Activated naive CD4-positive, alpha-beta T cell treated with anti-CD3 and anti-CD28 coated beads, Interleukin-2, amount 50 U/mL, for 72 hours (primary cell): ENCODE results near the gene CADPS. TPM values are rescaled to one million over a fixed set of nuclear protein-coding genes. Genes with fewer than 3 reads are reported as not detected.

Experiments used
- ATAC-seq, 2 donors: fragments of 150-1000 bp; cut with Tn5 transposase; 2 replicates each; pipeline ENCODE4 v1.10.0; 2021; ENCODE audit warnings: mild to moderate bottlenecking in 2 of 2, moderate library complexity in 2 of 2
- DNase-seq, 2 donors: peaks; one replicate each; pipeline ENCODE4 v3.0.0; 2021 to 2022; ENCODE audit warnings: low spot score in 2 of 2
- H3K27ac Mint-ChIP-seq, 2 donors: one replicate each; pipeline ENCODE4 v1.8.0; 2022; ENCODE audit warnings: mild to moderate bottlenecking in 2 of 2, mixed read lengths in 2 of 2
- H3K36me3 Mint-ChIP-seq, 2 donors: one replicate each; pipeline ENCODE4 v1.8.0; 2022; ENCODE audit warnings: mixed read lengths in 2 of 2
- H3K9me3 Mint-ChIP-seq, 2 donors: one replicate each; pipeline ENCODE4 v1.8.0; 2022; ENCODE audit warnings: mixed read lengths in 2 of 2
- total RNA-seq, 2 donors: library from RNA; stranded (reverse); gene quantifications; one replicate each; pipeline ENCODE4 v1.2.3, GENCODE V29; 2022

Gene CADPS
- total RNA-seq, 2 donors from 2014 or later, result not detected

DNA sequence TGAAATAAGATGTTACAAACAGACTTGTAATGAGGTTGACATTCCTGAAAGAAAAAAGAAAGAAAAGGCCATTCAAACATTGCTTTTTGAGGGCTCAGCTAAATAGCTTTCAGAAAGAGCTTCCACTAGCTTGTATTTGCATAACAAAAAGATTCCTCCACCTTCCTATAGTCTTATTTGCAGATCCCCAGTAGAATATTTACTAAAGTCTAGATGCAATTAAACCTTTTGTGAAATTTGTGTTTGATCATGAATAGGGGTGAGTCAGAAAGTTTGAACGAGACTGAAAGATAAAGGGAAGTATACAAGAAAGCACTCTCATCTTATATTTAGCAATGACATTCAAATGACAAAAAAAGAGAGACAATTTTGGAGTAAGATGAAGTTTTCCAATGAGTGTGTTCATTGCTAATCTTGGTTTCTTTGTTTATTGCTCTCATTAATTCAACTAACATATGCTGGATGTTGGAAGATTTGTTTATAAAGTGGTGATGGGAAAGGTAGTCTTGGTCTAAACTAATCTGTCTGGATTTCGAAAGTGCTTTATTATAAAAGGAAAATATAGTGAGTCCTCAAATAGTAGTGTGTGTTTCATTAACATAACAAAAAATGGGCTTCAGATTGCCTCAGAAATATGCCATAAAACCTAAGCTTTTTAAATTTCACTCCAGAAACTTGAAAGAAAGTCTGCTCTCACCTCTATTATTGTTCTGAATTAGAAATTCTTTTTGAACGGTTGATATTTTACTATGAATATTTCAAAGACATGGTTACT, 9.1 kb upstream of the CADPS start:
- H3K36me3 Mint-ChIP-seq, result peaks cover 0 to 1% of the 10 kb centered on the region in 2 donors
- DNase-seq, result no peak
- H3K9me3 Mint-ChIP-seq, result peaks cover 6 to 9% of the 10 kb centered on the region in 2 donors
- no peak overlapping the region for H3K27ac Mint-ChIP-seq
- no peak for ATAC-seq

DNA sequence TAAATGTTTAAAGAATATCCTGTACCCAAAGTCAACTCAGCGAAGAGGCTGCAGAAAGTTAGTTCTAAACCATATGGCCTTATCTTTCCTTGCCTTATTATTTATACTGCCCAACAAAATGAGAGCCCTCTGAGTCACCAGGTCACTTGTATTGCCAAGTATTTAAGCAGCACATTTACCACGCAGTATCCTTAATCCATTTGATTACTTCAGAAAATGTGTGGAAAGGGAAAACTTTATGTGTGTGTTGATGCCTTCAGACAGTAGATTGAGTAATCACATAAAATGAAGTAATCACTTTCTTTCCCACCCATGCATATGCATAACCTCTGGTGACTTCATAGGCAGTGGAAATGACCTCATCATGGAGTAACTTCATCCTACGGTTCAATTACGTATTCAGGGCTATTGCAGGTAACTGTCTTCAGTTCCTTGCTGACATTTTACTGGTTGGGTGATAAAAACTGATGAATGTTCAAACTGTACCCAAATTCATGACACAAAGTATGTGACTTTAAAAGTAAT, 7.5 kb upstream of the CADPS start:
- ATAC-seq (no peak), DNase-seq (no peak)
- Mint-ChIP-seq H3K27ac (no peak overlapping the region), H3K36me3 (no peaks in the 10 kb centered on the region), H3K9me3 (peaks cover 4 to 5% of the 10 kb centered on the region in 2 donors)

DNA sequence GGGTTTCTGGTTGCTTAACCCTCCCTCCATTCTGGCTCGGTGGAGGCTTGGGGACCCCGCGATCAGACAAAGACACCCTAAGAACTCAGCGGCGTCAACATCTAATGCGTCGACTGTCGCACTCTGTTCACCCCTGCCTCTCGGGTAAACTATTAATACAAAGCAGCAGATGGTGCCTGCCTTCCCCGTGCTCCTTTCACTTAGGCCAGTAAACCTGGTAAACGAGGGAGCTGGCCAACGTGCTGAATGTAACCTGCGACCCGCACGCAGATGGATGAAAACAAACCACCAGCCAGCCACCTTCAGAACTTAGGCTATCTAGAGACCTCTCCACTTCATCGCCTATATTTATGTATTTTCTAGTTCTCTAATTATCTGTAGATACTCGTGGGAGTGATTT, 848 bp upstream of the CADPS start:
- Mint-ChIP-seq H3K36me3 (peaks cover 5 to 24% of the 10 kb centered on the region in 2 donors), H3K9me3 (peaks cover 6 to 13% of the 10 kb centered on the region in 2 donors), H3K27ac (no peak overlapping the region)
- DNase-seq (no peak), ATAC-seq (no peak)

DNA sequence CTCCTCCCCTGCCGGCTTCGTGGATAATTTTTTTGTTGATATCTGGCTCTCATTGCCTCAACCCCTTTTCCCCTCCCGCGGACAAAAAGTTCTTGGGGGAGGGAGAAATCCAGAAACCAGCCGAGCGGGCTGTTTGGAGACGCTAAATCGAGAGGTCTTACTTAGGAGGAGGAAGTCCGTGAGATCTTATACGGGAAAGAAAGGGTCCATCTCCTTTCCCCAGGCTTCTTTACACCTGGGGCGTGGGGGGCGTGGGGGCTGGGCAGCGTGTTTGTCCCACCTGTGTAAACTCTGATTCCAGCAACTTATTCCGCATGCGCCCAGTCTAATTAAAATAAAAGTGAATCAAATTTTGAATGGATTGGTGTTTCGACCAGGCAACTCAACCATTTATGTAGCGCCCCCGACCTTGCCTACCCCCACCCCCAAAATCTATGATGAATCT, 364 bp upstream of the CADPS start:
- no peak overlapping the region for H3K27ac Mint-ChIP-seq
- H3K9me3 Mint-ChIP-seq, result peaks cover 6 to 13% of the 10 kb centered on the region in 2 donors
- peaks cover 5 to 24% of the 10 kb centered on the region in 2 donors for H3K36me3 Mint-ChIP-seq
- ATAC-seq (no peak), DNase-seq (no peak)

DNA sequence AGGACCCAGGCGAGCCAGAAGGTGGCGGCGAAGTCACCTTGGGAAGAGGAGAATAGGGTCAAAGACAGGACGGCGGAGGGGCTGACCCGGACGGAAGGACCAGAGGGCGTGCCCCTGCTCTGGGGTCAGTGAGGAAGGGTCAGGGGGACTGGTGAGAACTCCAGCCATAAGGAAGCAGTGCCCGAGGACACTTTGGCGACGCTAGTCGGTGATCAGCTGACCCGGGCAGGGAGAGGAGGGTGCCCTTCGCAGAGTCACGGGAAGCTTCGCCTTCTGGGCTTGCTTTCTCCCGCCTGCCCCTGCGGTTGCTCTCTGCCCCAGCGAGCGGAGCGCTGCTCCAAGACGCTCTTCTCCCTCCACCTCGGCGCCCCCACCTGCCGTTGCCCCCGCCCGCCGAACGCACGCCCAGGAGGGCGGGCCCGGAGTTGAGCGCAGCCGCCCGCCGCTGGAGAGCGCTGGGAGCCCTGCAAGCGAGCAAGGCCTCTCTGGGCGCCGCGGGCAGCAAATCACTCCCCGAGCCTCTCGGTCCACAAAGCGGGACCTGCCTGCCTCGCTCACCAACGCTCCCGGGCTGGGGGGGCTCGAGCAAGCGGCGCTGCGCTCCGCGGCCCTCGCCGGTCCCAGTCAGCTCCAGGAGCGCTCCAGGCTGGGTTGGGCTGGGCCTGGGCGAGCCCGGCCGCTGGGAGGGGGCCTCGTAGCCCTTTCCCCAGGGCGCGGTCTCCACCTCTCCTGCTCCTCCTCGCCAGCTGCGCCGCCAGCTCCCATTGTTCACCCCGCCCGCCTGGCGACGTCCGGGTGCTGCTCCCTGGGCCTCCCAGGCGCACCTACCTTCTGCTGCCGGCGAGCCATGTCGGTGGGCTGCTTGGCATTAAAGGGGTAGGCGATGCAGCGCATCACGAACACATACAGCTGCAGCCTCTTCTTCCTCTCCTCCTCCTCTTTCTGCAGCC, 1.2 kb downstream of the CADPS start:
- H3K36me3 Mint-ChIP-seq, result peaks cover 5 to 24% of the 10 kb centered on the region in 2 donors
- no peak for DNase-seq
- H3K27ac Mint-ChIP-seq, result peak overlapping the region in 1 of 2 donors; percentile 79
- ATAC-seq, result no peak
- peaks cover 6 to 20% of the 10 kb centered on the region in 2 donors for H3K9me3 Mint-ChIP-seq

DNA sequence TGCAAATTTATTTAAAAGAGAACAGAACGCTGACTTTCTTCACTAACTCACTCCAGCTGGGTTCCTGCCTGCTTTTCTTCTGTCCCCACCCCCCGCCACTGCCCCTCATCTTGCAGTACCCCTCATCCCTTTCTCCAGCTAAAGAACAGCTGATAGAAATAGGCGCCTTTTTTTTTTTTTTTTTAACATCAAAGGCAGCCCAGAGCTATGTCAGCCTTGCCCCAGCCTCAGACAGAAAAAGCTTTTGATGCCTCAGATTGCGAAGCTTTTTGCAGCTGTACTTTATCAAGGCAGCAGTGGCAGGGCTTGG, 1.8 kb downstream of the CADPS start:
- DNase-seq, result no peak
- H3K9me3 Mint-ChIP-seq, result peaks cover 6 to 20% of the 10 kb centered on the region in 2 donors
- peak overlapping the region in 1 of 2 donors; percentile 79 for H3K27ac Mint-ChIP-seq
- ATAC-seq, result no peak
- peaks cover 5 to 24% of the 10 kb centered on the region in 2 donors for H3K36me3 Mint-ChIP-seq

DNA sequence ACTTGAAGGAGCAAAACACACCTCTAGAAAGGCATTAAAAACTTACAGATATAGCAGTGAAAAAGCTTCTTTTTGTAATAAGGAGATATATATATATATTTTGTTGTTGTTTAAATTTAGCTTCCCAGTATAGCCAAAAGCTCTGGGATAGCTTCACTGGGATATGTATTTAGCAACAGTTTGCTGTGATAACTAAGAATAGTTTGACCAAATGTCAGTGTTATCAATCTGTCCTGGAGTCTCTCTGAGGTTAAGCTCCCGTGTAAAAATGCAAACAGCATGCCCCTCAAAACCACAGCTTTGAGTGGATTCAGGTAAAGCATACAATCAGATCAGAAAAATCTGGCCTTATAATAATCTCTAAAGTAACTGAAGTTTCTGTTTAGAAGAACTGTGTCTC, 2.9 kb downstream of the CADPS start:
- DNase-seq (no peak), ATAC-seq (no peak)
- H3K27ac Mint-ChIP-seq, result no peak overlapping the region
- H3K9me3 Mint-ChIP-seq, result peaks cover 6 to 24% of the 10 kb centered on the region in 2 donors
- peaks cover 5 to 24% of the 10 kb centered on the region in 2 donors for H3K36me3 Mint-ChIP-seq

DNA sequence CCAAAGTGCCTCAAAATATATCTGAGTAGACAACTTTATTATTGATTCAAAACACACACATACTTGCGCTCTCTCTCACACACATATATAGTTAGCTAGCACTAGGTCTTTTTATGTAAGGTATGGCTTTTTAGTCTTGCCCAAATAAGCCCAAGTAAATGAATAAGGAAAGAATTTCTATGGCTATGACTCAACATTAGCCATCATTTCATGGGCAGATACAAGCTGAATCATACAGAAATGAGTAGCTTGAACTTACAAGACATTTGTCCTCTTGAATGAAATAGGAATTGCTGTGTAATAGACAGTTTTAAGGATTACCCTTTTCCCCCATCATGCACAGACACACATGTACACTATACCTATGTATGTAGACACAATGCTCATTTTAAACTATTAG, 4.9 kb downstream of the CADPS start:
- peaks cover 0 to 6% of the 10 kb centered on the region in 2 donors for H3K36me3 Mint-ChIP-seq
- H3K9me3 Mint-ChIP-seq, result peaks cover 0 to 10% of the 10 kb centered on the region in 2 donors
- DNase-seq, result no peak
- no peak overlapping the region for H3K27ac Mint-ChIP-seq
- ATAC-seq, result no peak

DNA sequence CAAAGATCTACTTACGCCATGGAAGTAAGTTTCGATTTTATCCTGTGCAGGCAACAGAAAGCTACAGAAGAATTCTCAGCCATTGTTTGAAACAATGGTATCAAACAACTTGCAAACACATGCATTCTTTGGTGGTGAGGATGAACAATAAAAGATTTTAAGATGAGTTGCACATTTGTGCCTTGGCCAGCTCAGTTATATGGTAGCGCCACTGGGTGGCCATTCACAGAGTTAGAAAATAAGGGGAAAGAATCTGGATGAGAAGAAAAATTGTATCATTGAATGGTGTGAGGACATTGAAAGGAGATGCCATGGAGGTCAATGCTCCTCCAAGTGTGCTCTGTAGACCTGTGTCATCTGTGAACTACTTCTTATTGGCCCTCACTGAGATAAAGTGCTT, 11.6 kb downstream of the CADPS start:
- DNase-seq (no peak), ATAC-seq (no peak)
- H3K9me3 Mint-ChIP-seq, result peaks cover 0 to 9% of the 10 kb centered on the region in 2 donors
- no peak overlapping the region for H3K27ac Mint-ChIP-seq
- H3K36me3 Mint-ChIP-seq, result no peaks in the 10 kb centered on the region

DNA sequence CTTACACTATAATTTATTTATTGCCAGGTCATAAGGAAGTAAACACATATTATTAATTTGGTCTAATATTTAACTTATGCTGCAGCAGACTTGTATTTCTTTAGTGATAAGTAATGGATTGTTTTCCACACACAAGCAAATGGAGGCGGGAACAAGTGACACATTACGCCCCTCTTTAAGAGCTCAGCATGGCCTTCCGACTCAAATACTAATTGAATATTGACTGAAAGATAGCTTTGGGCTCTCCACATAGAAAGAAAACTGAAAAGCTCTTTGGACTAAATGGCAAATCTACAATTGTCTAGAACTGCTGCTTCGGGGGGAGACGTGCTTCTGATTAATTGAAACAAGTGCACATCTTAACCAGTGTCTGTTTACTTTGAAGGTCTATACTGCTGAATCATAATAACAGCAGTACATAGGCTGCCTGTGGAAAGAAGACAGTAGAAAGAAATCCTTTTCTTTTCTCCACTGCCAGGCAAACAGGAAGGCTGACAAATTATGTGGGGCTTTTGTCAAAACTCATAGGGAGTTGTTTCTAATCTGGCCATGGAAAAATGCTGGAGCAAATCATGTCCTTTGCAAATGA, 15.9 kb downstream of the CADPS start:
- ATAC-seq, result no peak
- peaks cover 0 to 6% of the 10 kb centered on the region in 2 donors for H3K9me3 Mint-ChIP-seq
- DNase-seq, result no peak
- H3K27ac Mint-ChIP-seq, result no peak overlapping the region
- H3K36me3 Mint-ChIP-seq, result no peaks in the 10 kb centered on the region

DNA sequence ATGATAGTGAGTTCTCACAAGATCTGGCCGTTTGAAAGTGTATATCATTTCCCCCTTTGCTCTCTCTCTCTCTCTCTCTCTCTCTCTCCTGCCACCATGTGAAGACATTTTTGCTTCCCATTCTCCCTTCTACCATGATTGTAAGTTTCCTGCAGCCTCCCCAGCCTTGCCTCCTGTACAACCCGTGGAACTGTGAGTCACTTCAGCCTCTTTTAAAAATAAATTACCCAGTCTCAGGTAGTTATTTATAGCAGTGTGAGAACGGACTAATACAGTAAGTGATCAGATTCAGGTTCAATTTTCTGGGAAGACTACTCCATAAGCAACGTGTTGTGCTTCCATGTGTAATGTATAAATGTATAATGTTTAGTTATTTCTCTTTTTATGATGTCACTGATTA, 29.2 kb downstream of the CADPS start:
- ATAC-seq (no peak), DNase-seq (no peak)
- H3K9me3 Mint-ChIP-seq, result peaks cover 6% of the 10 kb centered on the region in 2 donors
- no peak overlapping the region for H3K27ac Mint-ChIP-seq
- H3K36me3 Mint-ChIP-seq, result no peaks in the 10 kb centered on the region

DNA sequence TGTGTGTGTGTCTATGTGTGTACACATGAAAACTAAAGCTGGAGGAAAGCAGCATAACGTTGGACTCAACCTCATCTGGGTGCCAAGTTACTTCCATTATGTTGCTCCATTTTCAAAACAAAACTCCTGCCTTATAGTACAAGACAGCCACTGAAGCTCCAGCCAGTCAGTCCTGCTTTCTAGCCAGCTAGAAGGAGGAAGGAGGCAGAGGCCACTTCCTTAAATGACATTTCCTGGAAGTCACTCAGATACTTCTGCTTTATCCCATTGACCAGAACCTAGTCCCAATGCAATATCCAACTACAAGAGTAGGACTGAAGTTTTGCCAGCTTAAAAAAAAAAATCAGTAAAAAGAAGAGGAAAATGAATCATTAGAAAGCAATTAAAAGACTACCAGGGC, 31.7 kb downstream of the CADPS start:
- Mint-ChIP-seq H3K27ac (no peak overlapping the region), H3K36me3 (peaks cover 0 to 8% of the 10 kb centered on the region in 2 donors), H3K9me3 (peaks cover 11 to 13% of the 10 kb centered on the region in 2 donors)
- DNase-seq, result no peak
- no peak for ATAC-seq

DNA sequence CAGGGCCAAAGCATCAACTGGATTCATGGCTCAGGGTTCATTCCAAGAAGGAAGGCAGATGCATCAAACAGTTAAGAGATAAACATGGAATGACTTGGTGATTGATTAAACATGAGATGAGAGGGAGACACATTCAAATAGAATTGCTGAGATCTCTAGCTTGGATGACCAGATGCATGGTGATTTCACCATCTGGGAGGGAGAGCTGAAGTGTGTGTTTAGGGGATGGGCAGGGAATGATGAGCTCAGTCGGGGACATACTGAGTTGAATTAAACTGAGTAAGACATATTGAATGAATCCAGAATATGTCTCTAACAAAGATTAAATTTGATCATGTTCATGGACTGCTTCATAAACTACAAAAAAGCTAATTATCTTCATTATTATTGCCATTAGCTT, 35.5 kb downstream of the CADPS start:
- Mint-ChIP-seq H3K9me3 (peaks cover 5 to 7% of the 10 kb centered on the region in 2 donors), H3K27ac (no peak overlapping the region), H3K36me3 (peaks cover 0 to 8% of the 10 kb centered on the region in 2 donors)
- ATAC-seq, result no peak
- no peak for DNase-seq

DNA sequence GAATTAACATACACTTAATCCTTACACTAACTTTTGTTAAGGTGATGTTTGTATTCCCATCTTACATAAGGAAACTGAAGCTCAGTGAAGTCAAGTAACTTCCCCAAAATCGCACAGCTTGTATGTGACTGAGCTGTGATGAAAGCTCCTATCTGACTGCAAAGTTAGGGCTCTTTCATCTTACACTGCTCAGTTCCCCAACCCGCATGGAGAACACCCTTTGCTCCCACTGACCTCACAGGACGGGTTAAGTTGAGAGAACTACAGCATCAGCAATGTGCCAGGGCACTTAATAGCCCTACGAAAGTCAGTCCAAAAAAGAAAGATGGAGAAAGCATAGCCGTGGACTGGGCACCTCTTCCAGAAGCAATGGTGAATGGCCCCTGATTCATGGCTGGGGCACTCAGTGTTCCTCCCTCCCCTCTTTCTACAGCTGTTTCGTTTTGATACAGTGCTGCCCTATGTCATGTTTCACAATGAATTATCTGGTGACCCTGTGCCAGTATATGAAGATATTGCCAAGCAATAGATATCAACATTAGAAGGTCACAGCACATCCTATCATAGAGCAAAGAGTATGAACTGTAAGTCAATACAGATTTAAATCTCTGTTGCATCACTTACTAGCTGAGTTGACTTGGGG, 38.0 kb downstream of the CADPS start:
- Mint-ChIP-seq H3K36me3 (peaks cover 0 to 8% of the 10 kb centered on the region in 2 donors), H3K27ac (no peak overlapping the region), H3K9me3 (peaks cover 5 to 8% of the 10 kb centered on the region in 2 donors)
- DNase-seq (no peak), ATAC-seq (no peak)

DNA sequence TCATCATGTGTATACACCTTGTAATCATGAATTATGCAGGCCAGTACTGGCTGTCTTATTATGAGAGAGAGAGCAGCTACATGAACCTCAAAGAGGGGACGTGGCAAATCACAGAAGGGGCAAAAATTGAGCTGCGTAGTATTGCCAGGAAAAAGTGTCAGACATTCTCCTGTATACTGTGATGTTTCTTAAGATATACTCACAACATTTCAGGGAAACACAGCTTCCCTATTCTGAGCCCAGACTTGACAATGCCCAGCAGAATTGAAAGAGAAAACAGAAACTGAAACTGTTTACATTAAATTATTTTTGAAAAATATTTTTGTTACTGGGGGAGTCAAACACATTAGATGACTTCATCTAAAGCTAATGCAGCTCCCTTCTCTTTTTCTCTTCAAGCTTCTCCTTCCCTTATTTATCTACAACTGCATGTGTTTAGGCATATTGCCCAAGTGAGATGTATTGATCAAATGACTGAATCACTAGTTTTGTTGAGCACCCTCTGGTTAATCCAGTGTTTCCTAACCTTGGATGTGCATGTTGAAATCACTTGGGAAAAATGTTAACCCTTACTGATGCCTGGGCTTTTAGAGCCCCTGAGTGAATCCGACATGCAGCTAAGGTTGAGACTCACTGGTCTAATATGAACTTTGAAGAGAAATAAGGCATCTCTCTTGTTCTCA, 39.5 kb downstream of the CADPS start:
- ATAC-seq, result no peak
- no peak for DNase-seq
- Mint-ChIP-seq H3K9me3 (peaks cover 5 to 13% of the 10 kb centered on the region in 2 donors), H3K27ac (no peak overlapping the region), H3K36me3 (peaks cover 0 to 8% of the 10 kb centered on the region in 2 donors)

DNA sequence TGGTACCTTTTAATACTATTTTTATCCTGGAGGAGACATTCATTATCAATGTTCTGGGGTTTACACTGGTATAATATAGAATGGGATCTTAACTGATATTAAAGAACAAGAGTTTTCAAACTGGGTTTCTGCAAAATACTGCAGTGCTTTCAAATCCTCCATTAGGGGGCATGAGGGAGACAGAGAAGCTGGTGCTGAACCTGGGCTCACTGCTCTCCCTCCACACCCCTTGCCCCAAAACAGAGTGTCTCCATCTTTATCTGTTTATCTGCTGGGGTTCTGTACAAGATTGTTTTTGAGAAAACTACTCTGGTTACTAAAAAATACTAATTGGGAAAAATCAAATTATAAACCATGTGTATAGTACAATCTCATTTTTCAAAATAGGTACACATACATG, 41.7 kb downstream of the CADPS start:
- ATAC-seq, result no peak

More for the DNA sequence above, 41.7 kb downstream of the CADPS start:
- H3K9me3 Mint-ChIP-seq, result peaks cover 0 to 6% of the 10 kb centered on the region in 2 donors
- no peaks in the 10 kb centered on the region for H3K36me3 Mint-ChIP-seq
- H3K27ac Mint-ChIP-seq, result no peak overlapping the region
- DNase-seq, result no peak
